Ramos (cell line): ENCODE measurements around the gene EMX1.
"Not testable (repeated sequence)": the region's sequence is repeated elsewhere in the genome, so short reads cannot be mapped to it uniquely, and the experiment has no call there.

Source experiments
- in situ Hi-C: fragments of 300-500 bp; cut with MboI; formaldehyde crosslinking; loops from one replicate; pipeline ENCODE4 v1.14.3; 2022; ENCODE audit warnings: low sequenced_read_pairs; ENCODE audit not compliant: unreplicated experiment

EMX1 gene

GRCh38 chr2:72897785-72898584, 19.3 kb upstream of the EMX1 start:
- in situ Hi-C loops, result loop anchor here (10.0 kb wide), 1 partner anchor 277 kb away; no protein-coding TSS in a partner anchor

GRCh38 chr2:72898585-72898906, 18.8 kb upstream of the EMX1 start:
- in situ Hi-C loops, result loop anchor here (10.0 kb wide), 1 partner anchor 276 kb away; no protein-coding TSS in a partner anchor

- in situ Hi-C loops, result no loop called here
Observed at GRCh38 chr2:72900191-72900825, 17.0 kb upstream of the EMX1 start.

- in situ Hi-C loops, result no loop called here
Observed at GRCh38 chr2:72901426-72901825, 15.9 kb upstream of the EMX1 start.

- in situ Hi-C loops, result not testable (repeated sequence)
Observed at GRCh38 chr2:72907369-72907768, 9.9 kb upstream of the EMX1 start.

GRCh38 chr2:72908741-72909140, 8.6 kb upstream of the EMX1 start:
- in situ Hi-C loops, result no loop called here

GRCh38 chr2:72911256-72911655, 6.1 kb upstream of the EMX1 start:
- in situ Hi-C loops, result no loop called here

GRCh38 chr2:72913486-72914205, 3.7 kb upstream of the EMX1 start:
- in situ Hi-C loops, result no loop called here

GRCh38 chr2:72914206-72914559, 3.1 kb upstream of the EMX1 start:
- in situ Hi-C loops, result no loop called here

GRCh38 chr2:72914589-72915319, 2.6 kb upstream of the EMX1 start:
- in situ Hi-C loops, result no loop called here

GRCh38 chr2:72915320-72915906, 1.9 kb upstream of the EMX1 start:
- in situ Hi-C loops, result no loop called here

- in situ Hi-C loops, result no loop called here
Observed at GRCh38 chr2:72915907-72916742, 1.2 kb upstream of the EMX1 start.

GRCh38 chr2:72916743-72917137, 579 bp upstream of the EMX1 start:
- in situ Hi-C loops, result no loop called here

GRCh38 chr2:72917877-72918553, 696 bp downstream of the EMX1 start:
- in situ Hi-C loops, result no loop called here

- in situ Hi-C loops, result no loop called here
Observed at GRCh38 chr2:72919414-72920317, 2.3 kb downstream of the EMX1 start.

- in situ Hi-C loops, result no loop called here
Observed at GRCh38 chr2:72920318-72921087, 3.2 kb downstream of the EMX1 start.
